ENCODE data around the gene ABCB11. TPM values are rescaled to one million over a fixed set of nuclear protein-coding genes. Genes with fewer than 3 reads are reported as not detected.

ABCB11 gene
- total and polyA plus RNA-seq, 2 donors (not counting 3 experiments of a cell fraction or from before 2014, with no cell fraction given): 0.22 to 0.44 TPM

DNA sequence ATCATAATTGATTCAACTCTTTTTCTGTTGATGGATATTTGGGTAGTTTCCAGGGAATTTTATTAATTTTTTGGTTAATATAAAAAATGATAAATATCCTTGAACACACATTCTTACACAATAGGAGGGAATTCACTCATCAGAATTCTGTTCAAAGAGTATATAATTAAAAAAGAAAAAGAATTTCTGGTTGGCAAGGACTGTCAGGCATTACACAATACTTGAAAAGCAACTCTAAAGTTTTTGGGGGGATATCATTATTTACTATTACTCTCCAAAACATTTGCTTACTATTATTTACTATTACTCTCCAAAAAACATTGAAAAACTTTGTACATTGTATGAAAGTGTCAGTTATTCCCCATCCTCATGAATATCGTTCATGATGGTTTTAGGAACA lies 92.1 kb downstream of the ABCB11 start:
- dilution Hi-C loops (cut with MboI; ENCODE audit: extremely low pct_ligation_motif_present, low sequenced_read_pairs): no loop called here
- Histone ChIP-seq H3K9ac (replicated peaks; ENCODE audit: extremely low read depth, insufficient read depth, low read length) (no peak overlapping the region), H2AFZ (ENCODE audit: low read depth, low read length) (no peak overlapping the region), H3K36me3 (ENCODE audit: control insufficient read depth in 2 of 2, extremely low read depth in 1 of 2, insufficient read depth in 2 of 2, low read length in 2 of 2) (no peaks in the 10 kb centered on the region), H3K9me3 (replicated peaks; ENCODE audit: control insufficient read depth, insufficient read depth, low read length) (no peaks in the 10 kb centered on the region), H3K9me1 (replicated peaks; ENCODE audit: control insufficient read depth, extremely low read depth, insufficient read depth, low read length) (no peaks in the 10 kb centered on the region), H3K27ac (ENCODE audit: insufficient read depth, low read depth, low read length) (no peak overlapping the region), H4K20me1 (replicated peaks; ENCODE audit: control insufficient read depth, extremely low read depth, insufficient read depth, low read length) (no peaks in the 10 kb centered on the region), H3K4me1 (ENCODE audit: control insufficient read depth, extremely low read depth, insufficient read depth, low read length) (no peaks in the 10 kb centered on the region), H3K4me2 (ENCODE audit: insufficient read depth, low read length) (no peak overlapping the region), H3K79me2 (ENCODE audit: control insufficient read depth, insufficient read depth, low read length) (no peaks in the 10 kb centered on the region), H3K4me3 (replicated peaks in 1 of 3; ENCODE audit: insufficient read depth in 1 of 3, low read depth in 1 of 3, low read length in 3 of 3) (no peak overlapping the region), H3K27me3 (ENCODE audit: control insufficient read depth in 2 of 2, insufficient read depth in 2 of 2, low read length in 2 of 2) (no peaks in the 10 kb centered on the region)
- intact Hi-C loops (cut with micrococcal nuclease): no loop called here
- no peak for TF ChIP-seq FOS (IDR thresholded peaks at IDR 0.05; ENCODE audit: borderline replicate concordance, insufficient read depth, low read length)
- TF ChIP-seq GATA2 (IDR thresholded peaks at IDR 0.05; ENCODE audit: insufficient read depth, insufficient read length, low read depth, low read length): no peak
- TF ChIP-seq POLR2AphosphoS5 (IDR thresholded peaks at IDR 0.05; ENCODE audit: insufficient read depth, low read depth, low read length): no peak
- TF ChIP-seq CTCF (IDR thresholded peaks at IDR 0.05; ENCODE audit: extremely low read depth in 1 of 2, insufficient read depth in 1 of 2, low read depth in 1 of 2, low read length in 2 of 2): no peak
- TF ChIP-seq EZH2 (IDR thresholded peaks at IDR 0.05; ENCODE audit: borderline replicate concordance, low read depth, low read length, severe bottlenecking): no peak
- TF ChIP-seq POLR2A (IDR thresholded peaks at IDR 0.05; ENCODE audit: low read depth, low read length): no peak
- TF ChIP-seq, protein P1, sequence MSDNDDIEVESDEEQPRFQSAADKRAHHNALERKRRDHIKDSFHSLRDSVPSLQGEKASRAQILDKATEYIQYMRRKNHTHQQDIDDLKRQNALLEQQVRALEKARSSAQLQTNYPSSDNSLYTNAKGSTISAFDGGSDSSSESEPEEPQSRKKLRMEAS (IDR thresholded peaks at IDR 0.05; ENCODE audit: insufficient read depth, insufficient read length): no peak
- TF ChIP-seq MYC (IDR thresholded peaks at IDR 0.05; ENCODE audit: low read depth, low read length): no peak
- no peak for TF ChIP-seq JUN (IDR thresholded peaks at IDR 0.05; ENCODE audit: borderline replicate concordance, insufficient read depth, insufficient read length, low read depth)
- POLR2A ChIA-PET: no interaction called here
- CTCF ChIA-PET: no interaction called here
- DNase-seq (ENCODE audit: low read depth, low spot score): no peak
- FAIRE-seq: no peak
- no TSS peak for BruUV-seq (replicated peaks)

Measured in endothelial cell of umbilical vein (primary cell).